Measurements from ENCODE around the gene PDE4D. TPM values are rescaled to one million over a fixed set of nuclear protein-coding genes. Genes with fewer than 3 reads are reported as not detected.

PDE4D gene
- total RNA-seq, 1 experiment from 2014 or later = 3.3 TPM

DNA sequence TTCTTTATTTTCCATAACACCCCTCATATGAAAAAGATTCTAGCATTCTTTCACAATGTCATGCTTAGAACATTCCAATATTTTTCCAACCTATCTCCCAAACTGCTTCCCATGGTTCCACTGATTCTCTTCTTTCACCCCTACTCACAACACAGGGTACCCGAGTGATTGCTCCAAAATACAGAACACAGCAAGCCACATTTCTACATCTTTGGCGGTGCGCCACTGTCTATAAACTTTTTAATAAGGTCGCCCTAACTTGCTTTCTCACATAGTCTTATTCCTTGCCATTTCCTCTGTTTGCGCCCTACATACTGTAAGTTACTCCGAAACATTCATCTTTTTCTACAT is 793.6 kb downstream of the PDE4D start:
- ATAC-seq = no peak
- Mint-ChIP-seq H3K4me3 (no peak overlapping the region), H3K27me3 (ENCODE audit: low read depth) (no peaks in the 10 kb centered on the region; the same call in 1 of the 2 replicates), H3K9me3 (no peaks in the 10 kb centered on the region), H3K4me1 (no peaks in the 10 kb centered on the region), H3K36me3 (no peaks in the 10 kb centered on the region), H3K27ac (no peak overlapping the region)
- POLR2A ChIA-PET = no interaction called here
- CTCF ChIA-PET = no interaction called here
- TF ChIP-seq ZNF263 (CRISPR knock-in tag; IDR thresholded peaks at IDR 0.05; ENCODE audit: low read depth) (no peak), HMGA2 (CRISPR knock-in tag; IDR thresholded peaks at IDR 0.05) (no peak), JAZF1 (CRISPR knock-in tag; IDR thresholded peaks at IDR 0.05) (no peak)
- TF ChIP-seq, protein P1, sequence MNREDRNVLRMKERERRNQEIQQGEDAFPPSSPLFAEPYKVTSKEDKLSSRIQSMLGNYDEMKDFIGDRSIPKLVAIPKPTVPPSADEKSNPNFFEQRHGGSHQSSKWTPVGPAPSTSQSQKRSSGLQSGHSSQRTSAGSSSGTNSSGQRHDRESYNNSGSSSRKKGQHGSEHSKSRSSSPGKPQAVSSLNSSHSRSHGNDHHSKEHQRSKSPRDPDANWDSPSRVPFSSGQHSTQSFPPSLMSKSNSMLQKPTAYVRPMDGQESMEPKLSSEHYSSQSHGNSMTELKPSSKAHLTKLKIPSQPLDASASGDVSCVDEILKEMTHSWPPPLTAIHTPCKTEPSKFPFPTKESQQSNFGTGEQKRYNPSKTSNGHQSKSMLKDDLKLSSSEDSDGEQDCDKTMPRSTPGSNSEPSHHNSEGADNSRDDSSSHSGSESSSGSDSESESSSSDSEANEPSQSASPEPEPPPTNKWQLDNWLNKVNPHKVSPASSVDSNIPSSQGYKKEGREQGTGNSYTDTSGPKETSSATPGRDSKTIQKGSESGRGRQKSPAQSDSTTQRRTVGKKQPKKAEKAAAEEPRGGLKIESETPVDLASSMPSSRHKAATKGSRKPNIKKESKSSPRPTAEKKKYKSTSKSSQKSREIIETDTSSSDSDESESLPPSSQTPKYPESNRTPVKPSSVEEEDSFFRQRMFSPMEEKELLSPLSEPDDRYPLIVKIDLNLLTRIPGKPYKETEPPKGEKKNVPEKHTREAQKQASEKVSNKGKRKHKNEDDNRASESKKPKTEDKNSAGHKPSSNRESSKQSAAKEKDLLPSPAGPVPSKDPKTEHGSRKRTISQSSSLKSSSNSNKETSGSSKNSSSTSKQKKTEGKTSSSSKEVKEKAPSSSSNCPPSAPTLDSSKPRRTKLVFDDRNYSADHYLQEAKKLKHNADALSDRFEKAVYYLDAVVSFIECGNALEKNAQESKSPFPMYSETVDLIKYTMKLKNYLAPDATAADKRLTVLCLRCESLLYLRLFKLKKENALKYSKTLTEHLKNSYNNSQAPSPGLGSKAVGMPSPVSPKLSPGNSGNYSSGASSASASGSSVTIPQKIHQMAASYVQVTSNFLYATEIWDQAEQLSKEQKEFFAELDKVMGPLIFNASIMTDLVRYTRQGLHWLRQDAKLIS (CRISPR knock-in tag; IDR thresholded peaks at IDR 0.05; ENCODE audit: borderline replicate concordance) = no peak
- TF ChIP-seq, protein P2, sequence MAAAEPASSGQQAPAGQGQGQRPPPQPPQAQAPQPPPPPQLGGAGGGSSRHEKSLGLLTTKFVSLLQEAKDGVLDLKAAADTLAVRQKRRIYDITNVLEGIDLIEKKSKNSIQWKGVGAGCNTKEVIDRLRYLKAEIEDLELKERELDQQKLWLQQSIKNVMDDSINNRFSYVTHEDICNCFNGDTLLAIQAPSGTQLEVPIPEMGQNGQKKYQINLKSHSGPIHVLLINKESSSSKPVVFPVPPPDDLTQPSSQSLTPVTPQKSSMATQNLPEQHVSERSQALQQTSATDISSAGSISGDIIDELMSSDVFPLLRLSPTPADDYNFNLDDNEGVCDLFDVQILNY (CRISPR knock-in tag; IDR thresholded peaks at IDR 0.05) = no peak
- TF ChIP-seq, protein P3, sequence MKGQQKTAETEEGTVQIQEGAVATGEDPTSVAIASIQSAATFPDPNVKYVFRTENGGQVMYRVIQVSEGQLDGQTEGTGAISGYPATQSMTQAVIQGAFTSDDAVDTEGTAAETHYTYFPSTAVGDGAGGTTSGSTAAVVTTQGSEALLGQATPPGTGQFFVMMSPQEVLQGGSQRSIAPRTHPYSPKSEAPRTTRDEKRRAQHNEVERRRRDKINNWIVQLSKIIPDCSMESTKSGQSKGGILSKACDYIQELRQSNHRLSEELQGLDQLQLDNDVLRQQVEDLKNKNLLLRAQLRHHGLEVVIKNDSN (CRISPR knock-in tag; IDR thresholded peaks at IDR 0.05) = no peak
- DNase-seq (ENCODE audit: low spot score) = no peak

DNA sequence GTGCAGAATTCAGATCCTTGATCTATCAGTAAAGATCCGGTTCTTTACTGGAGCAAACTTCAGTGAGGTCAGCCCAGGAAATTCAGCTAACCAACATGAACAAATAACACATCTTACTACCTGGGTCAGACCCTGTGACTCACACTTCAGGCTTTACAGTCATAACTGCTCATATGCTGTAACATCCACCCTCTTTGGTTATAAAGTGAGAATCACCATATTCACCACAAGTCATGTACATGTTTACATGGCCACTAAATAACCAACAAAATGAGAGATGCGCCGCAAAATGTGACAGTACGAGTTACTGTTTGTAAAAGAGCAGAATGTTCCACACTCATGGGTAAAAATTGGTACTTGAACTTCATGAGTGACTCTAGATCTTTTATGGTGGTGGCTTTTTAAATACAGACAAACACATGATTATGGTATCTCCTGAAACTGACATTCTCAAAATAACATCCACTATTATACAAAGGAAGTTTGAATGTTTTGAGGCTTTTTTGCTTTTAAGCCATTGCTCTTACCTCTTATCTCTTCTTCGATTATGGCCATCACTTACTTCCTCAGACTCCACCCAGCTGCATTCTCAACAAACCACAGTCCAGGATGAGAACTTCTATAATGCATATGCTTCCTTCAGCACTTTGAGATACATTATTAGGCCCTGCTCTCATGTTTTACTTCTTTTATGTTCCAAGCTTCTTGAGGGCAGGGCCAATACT is 794.1 kb downstream of the PDE4D start:
- H3K36me3 Mint-ChIP-seq = no peaks in the 10 kb centered on the region
- no peak overlapping the region for H3K27ac Mint-ChIP-seq
- TF ChIP-seq, protein P4, sequence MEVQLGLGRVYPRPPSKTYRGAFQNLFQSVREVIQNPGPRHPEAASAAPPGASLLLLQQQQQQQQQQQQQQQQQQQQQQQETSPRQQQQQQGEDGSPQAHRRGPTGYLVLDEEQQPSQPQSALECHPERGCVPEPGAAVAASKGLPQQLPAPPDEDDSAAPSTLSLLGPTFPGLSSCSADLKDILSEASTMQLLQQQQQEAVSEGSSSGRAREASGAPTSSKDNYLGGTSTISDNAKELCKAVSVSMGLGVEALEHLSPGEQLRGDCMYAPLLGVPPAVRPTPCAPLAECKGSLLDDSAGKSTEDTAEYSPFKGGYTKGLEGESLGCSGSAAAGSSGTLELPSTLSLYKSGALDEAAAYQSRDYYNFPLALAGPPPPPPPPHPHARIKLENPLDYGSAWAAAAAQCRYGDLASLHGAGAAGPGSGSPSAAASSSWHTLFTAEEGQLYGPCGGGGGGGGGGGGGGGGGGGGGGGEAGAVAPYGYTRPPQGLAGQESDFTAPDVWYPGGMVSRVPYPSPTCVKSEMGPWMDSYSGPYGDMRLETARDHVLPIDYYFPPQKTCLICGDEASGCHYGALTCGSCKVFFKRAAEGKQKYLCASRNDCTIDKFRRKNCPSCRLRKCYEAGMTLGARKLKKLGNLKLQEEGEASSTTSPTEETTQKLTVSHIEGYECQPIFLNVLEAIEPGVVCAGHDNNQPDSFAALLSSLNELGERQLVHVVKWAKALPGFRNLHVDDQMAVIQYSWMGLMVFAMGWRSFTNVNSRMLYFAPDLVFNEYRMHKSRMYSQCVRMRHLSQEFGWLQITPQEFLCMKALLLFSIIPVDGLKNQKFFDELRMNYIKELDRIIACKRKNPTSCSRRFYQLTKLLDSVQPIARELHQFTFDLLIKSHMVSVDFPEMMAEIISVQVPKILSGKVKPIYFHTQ (CRISPR knock-in tag; IDR thresholded peaks at IDR 0.05) = no peak
- no peak for TF ChIP-seq ZBTB21 (CRISPR knock-in tag; IDR thresholded peaks at IDR 0.05; ENCODE audit: borderline replicate concordance)
- TF ChIP-seq, protein P5, sequence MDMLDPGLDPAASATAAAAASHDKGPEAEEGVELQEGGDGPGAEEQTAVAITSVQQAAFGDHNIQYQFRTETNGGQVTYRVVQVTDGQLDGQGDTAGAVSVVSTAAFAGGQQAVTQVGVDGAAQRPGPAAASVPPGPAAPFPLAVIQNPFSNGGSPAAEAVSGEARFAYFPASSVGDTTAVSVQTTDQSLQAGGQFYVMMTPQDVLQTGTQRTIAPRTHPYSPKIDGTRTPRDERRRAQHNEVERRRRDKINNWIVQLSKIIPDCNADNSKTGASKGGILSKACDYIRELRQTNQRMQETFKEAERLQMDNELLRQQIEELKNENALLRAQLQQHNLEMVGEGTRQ (CRISPR knock-in tag; IDR thresholded peaks at IDR 0.05) = no peak
- TF ChIP-seq MYBL2 (CRISPR knock-in tag; IDR thresholded peaks at IDR 0.05) = no peak
- TF ChIP-seq, protein P6, sequence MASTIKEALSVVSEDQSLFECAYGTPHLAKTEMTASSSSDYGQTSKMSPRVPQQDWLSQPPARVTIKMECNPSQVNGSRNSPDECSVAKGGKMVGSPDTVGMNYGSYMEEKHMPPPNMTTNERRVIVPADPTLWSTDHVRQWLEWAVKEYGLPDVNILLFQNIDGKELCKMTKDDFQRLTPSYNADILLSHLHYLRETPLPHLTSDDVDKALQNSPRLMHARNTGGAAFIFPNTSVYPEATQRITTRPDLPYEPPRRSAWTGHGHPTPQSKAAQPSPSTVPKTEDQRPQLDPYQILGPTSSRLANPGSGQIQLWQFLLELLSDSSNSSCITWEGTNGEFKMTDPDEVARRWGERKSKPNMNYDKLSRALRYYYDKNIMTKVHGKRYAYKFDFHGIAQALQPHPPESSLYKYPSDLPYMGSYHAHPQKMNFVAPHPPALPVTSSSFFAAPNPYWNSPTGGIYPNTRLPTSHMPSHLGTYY (CRISPR knock-in tag; IDR thresholded peaks at IDR 0.05) = no peak
- TF ChIP-seq CREB1 (CRISPR knock-in tag; IDR thresholded peaks at IDR 0.05) = no peak
- no peak for TF ChIP-seq NR3C1 (CRISPR knock-in tag; conservative IDR thresholded peaks at IDR 0.05; ENCODE audit: low read depth)
- no peak for TF ChIP-seq EMX1 (CRISPR knock-in tag; IDR thresholded peaks at IDR 0.05)
- TF ChIP-seq, protein P7, sequence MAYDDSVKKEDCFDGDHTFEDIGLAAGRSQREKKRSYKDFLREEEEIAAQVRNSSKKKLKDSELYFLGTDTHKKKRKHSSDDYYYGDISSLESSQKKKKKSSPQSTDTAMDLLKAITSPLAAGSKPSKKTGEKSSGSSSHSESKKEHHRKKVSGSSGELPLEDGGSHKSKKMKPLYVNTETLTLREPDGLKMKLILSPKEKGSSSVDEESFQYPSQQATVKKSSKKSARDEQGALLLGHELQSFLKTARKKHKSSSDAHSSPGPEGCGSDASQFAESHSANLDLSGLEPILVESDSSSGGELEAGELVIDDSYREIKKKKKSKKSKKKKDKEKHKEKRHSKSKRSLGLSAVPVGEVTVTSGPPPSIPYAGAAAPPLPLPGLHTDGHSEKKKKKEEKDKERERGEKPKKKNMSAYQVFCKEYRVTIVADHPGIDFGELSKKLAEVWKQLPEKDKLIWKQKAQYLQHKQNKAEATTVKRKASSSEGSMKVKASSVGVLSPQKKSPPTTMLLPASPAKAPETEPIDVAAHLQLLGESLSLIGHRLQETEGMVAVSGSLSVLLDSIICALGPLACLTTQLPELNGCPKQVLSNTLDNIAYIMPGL (CRISPR knock-in tag; IDR thresholded peaks at IDR 0.05) = no peak
- TF ChIP-seq NFE2L1 (CRISPR knock-in tag; IDR thresholded peaks at IDR 0.05) = no peak
- no peak for TF ChIP-seq CREM (CRISPR knock-in tag; IDR thresholded peaks at IDR 0.05)
- DNase-seq (ENCODE audit: low spot score) (no peak), ATAC-seq (no peak)
- H3K9me3 Mint-ChIP-seq = no peaks in the 10 kb centered on the region
- ChIA-PET CTCF (no interaction called here), POLR2A (no interaction called here)
- no peak overlapping the region for H3K4me3 Mint-ChIP-seq
- no peaks in the 10 kb centered on the region for H3K4me1 Mint-ChIP-seq
- H3K27me3 Mint-ChIP-seq (ENCODE audit: low read depth) = no peaks in the 10 kb centered on the region; the same call in 1 of the 2 replicates
